Neural cell (in vitro differentiated cells): ENCODE data around the gene PDE1A. TPM values are rescaled to one million over a fixed set of nuclear protein-coding genes. Genes with fewer than 3 reads are reported as not detected.
A peak's percentile ranks its signal among the peaks of the same experiment; 100 is the strongest.

Experiments used
- H2AFZ ChIP-seq: fragments of 200-600, 300-800 bp; sonication (generic), shearing (Covaris generic); 2 replicates; pipeline ENCODE4 v1.6.0; 2014; ENCODE audit warnings: low read depth, mild to moderate bottlenecking, antibody characterized with exemption, low read length, moderate library complexity
- H3F3A ChIP-seq: fragments of 200-600 bp; shearing (Covaris generic); 2 replicates; pipeline ENCODE4 v1.6.1; 2016; ENCODE audit warnings: mild to moderate bottlenecking, moderate library complexity, mixed read lengths, antibody characterized with exemption, low read length; ENCODE audit not compliant: insufficient read depth, poor library complexity, severe bottlenecking
- H3K27ac ChIP-seq: fragments of 200-600, 300-800 bp; sonication (generic), shearing (Covaris generic); 2 replicates; pipeline ENCODE4 v1.5.1; 2014; ENCODE audit warnings: mild to moderate bottlenecking, low read length, moderate library complexity
- H3K27me3 ChIP-seq: fragments of 300-800, 200-600 bp; sonication (generic), shearing (Covaris generic); 2 replicates; pipeline ENCODE4 v1.6.0; 2014; ENCODE audit warnings: mild to moderate bottlenecking, low read depth, low read length, moderate library complexity; ENCODE audit not compliant: insufficient read depth
- H3K36me3 ChIP-seq: fragments of 300-800, 200-600 bp; sonication (generic), shearing (Covaris generic); 2 replicates; pipeline ENCODE4 v1.5.1; 2014; ENCODE audit warnings: mild to moderate bottlenecking, antibody characterized with exemption, low read length, moderate library complexity; ENCODE audit not compliant: insufficient read depth
- H3K4me2 ChIP-seq: fragments of 300-800, 200-600 bp; sonication (generic), shearing (Covaris generic); 2 replicates; pipeline ENCODE4 v1.6.0; 2014; ENCODE audit warnings: mild to moderate bottlenecking, low read length
- H3K4me3 ChIP-seq: fragments of 300-800, 200-600 bp; sonication (generic), shearing (Covaris generic); 2 replicates; pipeline ENCODE4 v1.5.1; 2014; ENCODE audit warnings: mild to moderate bottlenecking, low read length, moderate library complexity
- H3K79me2 ChIP-seq: fragments of 200-600 bp; shearing (Covaris generic); replicated peaks from 2 replicates; pipeline ENCODE4 v1.6.0; 2014; ENCODE audit warnings: mild to moderate bottlenecking, low read length, moderate library complexity; ENCODE audit not compliant: insufficient read depth
- H3K9ac ChIP-seq: fragments of 300-800, 200-600 bp; sonication (generic), shearing (Covaris generic); 2 replicates; pipeline ENCODE4 v1.6.1; 2016; ENCODE audit warnings: mild to moderate bottlenecking, low read length, mixed read lengths
- H3K9me2 ChIP-seq: fragments of 200-600 bp; shearing (Covaris generic); 2 replicates; pipeline ENCODE4 v1.6.1; 2016; ENCODE audit warnings: mild to moderate bottlenecking, low read length, mixed read lengths; ENCODE audit not compliant: insufficient read depth
- H3K9me3 ChIP-seq: fragments of 200-600, 300-800 bp; sonication (generic), shearing (Covaris generic); 2 replicates; pipeline ENCODE4 v1.6.1; 2016; ENCODE audit warnings: mild to moderate bottlenecking, mixed run types, low read length, moderate library complexity, mixed read lengths
- H4K20me1 ChIP-seq: fragments of 200-600 bp; shearing (Covaris generic); 2 replicates; pipeline ENCODE4 v1.6.1; 2016; ENCODE audit warnings: mild to moderate bottlenecking, mixed run types; ENCODE audit not compliant: insufficient read depth
- EP300 ChIP-seq: fragments of 450-650 bp; conservative IDR thresholded peaks from 2 replicates; pipeline ENCODE4 v1.6.1; 2014; ENCODE audit warnings: antibody characterized with exemption, mild to moderate bottlenecking, moderate library complexity; ENCODE audit not compliant: poor library complexity, severe bottlenecking
- EZH2 ChIP-seq: fragments of 200-600, 300-800 bp; shearing (Covaris generic), sonication (generic); IDR thresholded peaks from 2 replicates; pipeline ENCODE4 v1.6.1; 2014; ENCODE audit warnings: antibody characterized with exemption, low read length, borderline replicate concordance, mild to moderate bottlenecking; ENCODE audit not compliant: insufficient read depth, poor library complexity, severe bottlenecking
- MXI1 ChIP-seq: fragments of 450-650 bp; conservative IDR thresholded peaks from 2 replicates; pipeline ENCODE4 v1.6.1; 2014; ENCODE audit warnings: antibody characterized with exemption, mild to moderate bottlenecking; ENCODE audit not compliant: poor library complexity, severe bottlenecking
- POLR2AphosphoS5 ChIP-seq: IDR thresholded peaks from 2 replicates; pipeline ENCODE4 v1.6.1; 2012
- RAD21 ChIP-seq: fragments of 450-650 bp; conservative IDR thresholded peaks from 2 replicates; pipeline ENCODE4 v1.6.1; 2014; ENCODE audit warnings: antibody characterized with exemption, mild to moderate bottlenecking, moderate library complexity
- SMC3 ChIP-seq: fragments of 450-650 bp; conservative IDR thresholded peaks from 2 replicates; pipeline ENCODE4 v1.6.1; 2014; ENCODE audit warnings: antibody characterized with exemption, mild to moderate bottlenecking, moderate library complexity; ENCODE audit not compliant: poor library complexity
- TAF1 ChIP-seq: IDR thresholded peaks from 2 replicates; pipeline ENCODE4 v1.6.1; 2012; ENCODE audit warnings: low read depth
- polyA plus RNA-seq: library from polyadenylated mRNA; depleted of rRNA; stranded (reverse); fragments of >200 nt; gene quantifications from 2 replicates; pipeline ENCODE4 v1.2.3, GENCODE V29; 2014
- TF ChIP-seq, protein P1 (sequence below): IDR thresholded peaks from 2 replicates; pipeline ENCODE4 v1.6.1; 2012; ENCODE audit warnings: borderline replicate concordance
- TF ChIP-seq, protein P2 (sequence below): fragments of 450-650 bp; IDR thresholded peaks from 2 replicates; pipeline ENCODE4 v1.5.1; 2014; ENCODE audit warnings: antibody characterized with exemption, mild to moderate bottlenecking, moderate library complexity; ENCODE audit not compliant: poor library complexity, severe bottlenecking

The PDE1A gene
- polyA plus RNA-seq, 1 donor from 2014 or later = 1.6 TPM

- no peak overlapping the region for H3K9ac ChIP-seq
- H3K9me2 ChIP-seq = no peaks in the 10 kb centered on the region
- H3K79me2 ChIP-seq = no peaks in the 10 kb centered on the region
- no peak overlapping the region for H2AFZ ChIP-seq
- no peak overlapping the region for H3K4me3 ChIP-seq
- no peaks in the 10 kb centered on the region for H3K27me3 ChIP-seq
- no peak overlapping the region for H3K4me2 ChIP-seq
- H3K27ac ChIP-seq = no peak overlapping the region
- no peaks in the 10 kb centered on the region for H3F3A ChIP-seq
- no peaks in the 10 kb centered on the region for H3K36me3 ChIP-seq
- H3K9me3 ChIP-seq = no peaks in the 10 kb centered on the region
- TF ChIP-seq RAD21 = no peak
- no peaks in the 10 kb centered on the region for H4K20me1 ChIP-seq
Observed at GRCh38 chr2:182381225-182381624, 45.6 kb downstream of the PDE1A start.

DNA sequence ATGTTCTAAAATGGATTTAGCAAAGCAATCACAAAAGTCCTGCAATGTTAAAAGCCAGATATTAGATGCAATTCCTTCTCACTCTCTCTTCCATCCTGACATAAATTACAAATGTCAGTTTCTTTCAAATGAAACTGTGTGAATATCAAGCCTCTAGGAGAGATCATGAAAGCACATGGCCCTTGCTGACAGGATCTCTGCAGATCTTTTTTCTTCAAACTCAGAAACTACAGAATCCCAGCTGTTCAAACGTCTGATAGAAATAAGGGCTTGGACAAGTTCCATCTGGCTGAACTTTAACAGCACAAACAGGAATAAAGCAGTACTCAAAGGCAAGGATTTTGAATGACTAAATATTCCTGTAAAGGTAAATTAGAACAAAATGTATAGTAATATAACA, 47.6 kb downstream of the PDE1A start:
- Histone ChIP-seq H3K9me3 (peaks cover 4% of the 10 kb centered on the region), H3K9me2 (no peaks in the 10 kb centered on the region), H3F3A (no peaks in the 10 kb centered on the region), H2AFZ (no peak overlapping the region), H3K36me3 (no peaks in the 10 kb centered on the region), H3K4me3 (no peak overlapping the region), H3K4me2 (peak overlapping the region; percentile 1), H3K27me3 (no peaks in the 10 kb centered on the region), H3K9ac (no peak overlapping the region), H3K79me2 (no peaks in the 10 kb centered on the region), H4K20me1 (no peaks in the 10 kb centered on the region), H3K27ac (no peak overlapping the region)
- TF ChIP-seq EP300 = peak; percentile 46
- no peak for TF ChIP-seq TAF1

DNA sequence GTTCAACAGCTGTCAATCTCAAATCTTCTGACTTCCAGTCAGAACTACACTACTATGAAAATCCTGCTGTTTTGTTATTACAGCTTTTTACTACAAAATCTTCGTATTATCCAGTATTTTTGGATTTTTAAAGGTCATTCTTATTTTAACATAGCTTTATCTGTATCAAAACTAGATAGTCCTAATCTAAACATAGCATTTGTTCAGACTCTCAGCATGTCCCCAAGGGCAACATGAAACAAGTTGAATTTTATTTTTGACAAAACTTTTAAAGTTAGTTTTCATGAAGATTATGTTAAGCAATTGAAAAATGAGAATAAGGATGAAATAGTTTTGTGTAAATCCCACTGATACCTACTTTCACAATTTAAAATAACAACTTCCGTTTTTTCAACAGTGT, 48.1 kb downstream of the PDE1A start:
- Histone ChIP-seq H3K36me3 (no peaks in the 10 kb centered on the region), H3K9me3 (peaks cover 4% of the 10 kb centered on the region), H3K4me3 (no peak overlapping the region), H3K9me2 (no peaks in the 10 kb centered on the region), H3K27ac (no peak overlapping the region), H4K20me1 (no peaks in the 10 kb centered on the region), H3K9ac (no peak overlapping the region), H3K27me3 (no peaks in the 10 kb centered on the region), H3K4me2 (peak overlapping the region; percentile 1), H2AFZ (no peak overlapping the region), H3F3A (no peaks in the 10 kb centered on the region), H3K79me2 (no peaks in the 10 kb centered on the region)
- TF ChIP-seq EZH2 = no peak
- TF ChIP-seq, protein P1, sequence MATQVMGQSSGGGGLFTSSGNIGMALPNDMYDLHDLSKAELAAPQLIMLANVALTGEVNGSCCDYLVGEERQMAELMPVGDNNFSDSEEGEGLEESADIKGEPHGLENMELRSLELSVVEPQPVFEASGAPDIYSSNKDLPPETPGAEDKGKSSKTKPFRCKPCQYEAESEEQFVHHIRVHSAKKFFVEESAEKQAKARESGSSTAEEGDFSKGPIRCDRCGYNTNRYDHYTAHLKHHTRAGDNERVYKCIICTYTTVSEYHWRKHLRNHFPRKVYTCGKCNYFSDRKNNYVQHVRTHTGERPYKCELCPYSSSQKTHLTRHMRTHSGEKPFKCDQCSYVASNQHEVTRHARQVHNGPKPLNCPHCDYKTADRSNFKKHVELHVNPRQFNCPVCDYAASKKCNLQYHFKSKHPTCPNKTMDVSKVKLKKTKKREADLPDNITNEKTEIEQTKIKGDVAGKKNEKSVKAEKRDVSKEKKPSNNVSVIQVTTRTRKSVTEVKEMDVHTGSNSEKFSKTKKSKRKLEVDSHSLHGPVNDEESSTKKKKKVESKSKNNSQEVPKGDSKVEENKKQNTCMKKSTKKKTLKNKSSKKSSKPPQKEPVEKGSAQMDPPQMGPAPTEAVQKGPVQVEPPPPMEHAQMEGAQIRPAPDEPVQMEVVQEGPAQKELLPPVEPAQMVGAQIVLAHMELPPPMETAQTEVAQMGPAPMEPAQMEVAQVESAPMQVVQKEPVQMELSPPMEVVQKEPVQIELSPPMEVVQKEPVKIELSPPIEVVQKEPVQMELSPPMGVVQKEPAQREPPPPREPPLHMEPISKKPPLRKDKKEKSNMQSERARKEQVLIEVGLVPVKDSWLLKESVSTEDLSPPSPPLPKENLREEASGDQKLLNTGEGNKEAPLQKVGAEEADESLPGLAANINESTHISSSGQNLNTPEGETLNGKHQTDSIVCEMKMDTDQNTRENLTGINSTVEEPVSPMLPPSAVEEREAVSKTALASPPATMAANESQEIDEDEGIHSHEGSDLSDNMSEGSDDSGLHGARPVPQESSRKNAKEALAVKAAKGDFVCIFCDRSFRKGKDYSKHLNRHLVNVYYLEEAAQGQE = no peak

DNA sequence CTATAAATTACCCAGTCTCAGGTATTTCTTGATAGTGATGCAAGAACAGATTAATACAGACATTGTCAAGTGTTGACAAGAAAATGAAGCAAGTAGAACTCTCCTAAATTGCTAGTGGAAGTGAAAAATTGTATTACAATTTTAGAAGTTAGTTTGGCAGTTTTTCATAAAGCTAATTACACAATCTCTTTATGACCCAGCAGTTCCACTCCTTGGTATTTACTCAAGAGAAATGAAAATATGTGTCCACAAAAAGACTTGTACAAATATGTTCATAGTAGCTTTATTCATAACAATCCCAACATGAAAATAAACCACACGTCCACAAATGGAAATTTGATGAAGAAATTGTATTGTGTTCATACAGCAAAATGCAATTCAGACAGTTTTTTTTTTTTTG, 49.4 kb downstream of the PDE1A start:
- H3K27ac ChIP-seq = no peak overlapping the region
- H3F3A ChIP-seq = no peaks in the 10 kb centered on the region
- no peaks in the 10 kb centered on the region for H3K36me3 ChIP-seq
- no peak overlapping the region for H2AFZ ChIP-seq
- no peaks in the 10 kb centered on the region for H4K20me1 ChIP-seq
- H3K4me2 ChIP-seq = no peak overlapping the region
- TF ChIP-seq SMC3 (no peak), POLR2AphosphoS5 (no peak), RAD21 (no peak), EZH2 (no peak), EP300 (no peak), MXI1 (no peak), TAF1 (no peak)
- TF ChIP-seq, protein P1 = no peak
- TF ChIP-seq, protein P2, sequence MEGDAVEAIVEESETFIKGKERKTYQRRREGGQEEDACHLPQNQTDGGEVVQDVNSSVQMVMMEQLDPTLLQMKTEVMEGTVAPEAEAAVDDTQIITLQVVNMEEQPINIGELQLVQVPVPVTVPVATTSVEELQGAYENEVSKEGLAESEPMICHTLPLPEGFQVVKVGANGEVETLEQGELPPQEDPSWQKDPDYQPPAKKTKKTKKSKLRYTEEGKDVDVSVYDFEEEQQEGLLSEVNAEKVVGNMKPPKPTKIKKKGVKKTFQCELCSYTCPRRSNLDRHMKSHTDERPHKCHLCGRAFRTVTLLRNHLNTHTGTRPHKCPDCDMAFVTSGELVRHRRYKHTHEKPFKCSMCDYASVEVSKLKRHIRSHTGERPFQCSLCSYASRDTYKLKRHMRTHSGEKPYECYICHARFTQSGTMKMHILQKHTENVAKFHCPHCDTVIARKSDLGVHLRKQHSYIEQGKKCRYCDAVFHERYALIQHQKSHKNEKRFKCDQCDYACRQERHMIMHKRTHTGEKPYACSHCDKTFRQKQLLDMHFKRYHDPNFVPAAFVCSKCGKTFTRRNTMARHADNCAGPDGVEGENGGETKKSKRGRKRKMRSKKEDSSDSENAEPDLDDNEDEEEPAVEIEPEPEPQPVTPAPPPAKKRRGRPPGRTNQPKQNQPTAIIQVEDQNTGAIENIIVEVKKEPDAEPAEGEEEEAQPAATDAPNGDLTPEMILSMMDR = no peak
- H3K9me3 ChIP-seq = peaks cover 4% of the 10 kb centered on the region
- H3K4me3 ChIP-seq = no peak overlapping the region
- no peaks in the 10 kb centered on the region for H3K9me2 ChIP-seq
- no peak overlapping the region for H3K9ac ChIP-seq
- H3K27me3 ChIP-seq = no peaks in the 10 kb centered on the region
- no peaks in the 10 kb centered on the region for H3K79me2 ChIP-seq
